Ascending aorta (tissue), 2 donors: Measurements from ENCODE around the gene WWC1. TPM values are rescaled to one million over a fixed set of nuclear protein-coding genes. Genes with fewer than 3 reads are reported as not detected.

Experiments used
- DNase-seq, 2 donors: peaks; one replicate each; pipeline ENCODE4 v3.0.0-alpha.2; 2019; ENCODE audit warnings: low spot score in 2 of 2
- H3K27ac ChIP-seq, 2 donors: fragments of 200-600 bp; sonication (generic); one replicate each; pipeline ENCODE4 v1.5.1; 2016 to 2017; ENCODE audit warnings: mild to moderate bottlenecking in 1 of 2
- H3K27me3 ChIP-seq: fragments of 200-600 bp; sonication (generic); one replicate; pipeline ENCODE4 v1.5.1; 2017
- H3K36me3 ChIP-seq, 2 donors: fragments of 200-600 bp; sonication (generic); one replicate each; pipeline ENCODE4 v1.5.1; 2016
- H3K4me1 ChIP-seq, 2 donors: fragments of 200-600 bp; sonication (generic); one replicate each; pipeline ENCODE4 v1.5.1; 2016 to 2017; ENCODE audit warnings: mild to moderate bottlenecking in 1 of 2
- H3K4me3 ChIP-seq, 2 donors: fragments of 200-600 bp; sonication (generic); one replicate each; pipeline ENCODE4 v1.5.1; 2016 to 2017; ENCODE audit warnings: mild to moderate bottlenecking in 1 of 2
- H3K9me3 ChIP-seq, 2 donors: fragments of 200-600 bp; sonication (generic); one replicate each; pipeline ENCODE4 v1.5.1; 2016
- CTCF ChIP-seq, 3 experiments: fragments of 200-600 bp in 2 of 3; fragments of 450-650 bp in 1 of 3; sonication (generic) in 2 of 3; IDR thresholded peaks; one replicate each; pipeline ENCODE4 v1.5.1; 2016 to 2019; ENCODE audit warnings: antibody characterized with exemption in 3 of 3, mild to moderate bottlenecking in 1 of 3, moderate library complexity in 1 of 3
- intact Hi-C: fragments of 100-400 bp; cut with DNase I; formaldehyde crosslinking; loops from one replicate; pipeline ENCODE4 v1.15.1; 2023
- total RNA-seq: library from RNA; depleted of rRNA; stranded (reverse); fragments of >200 nt; gene quantifications from one replicate; pipeline ENCODE4 v1.1.0, GENCODE V29; 2016

WWC1 gene
- not detected for total RNA-seq

- Histone ChIP-seq H3K4me1 (no peaks in the 10 kb centered on the region), H3K27ac (no peak within 1 kb of the TSS), H3K9me3 (no peaks in the 10 kb centered on the region), H3K27me3 (peaks cover 11% of the 10 kb centered on the region), H3K4me3 (peak within 1 kb of the TSS; percentile 47 to 61), H3K36me3 (no peaks in the 10 kb centered on the region)
- intact Hi-C loops, result no loop called here
- no peak for TF ChIP-seq CTCF (IDR thresholded peaks at IDR 0.05)
- DNase-seq, result no peak
These were observed at the start of gene WWC1 for GRCh38 chr5:168291342-168291963. Gene WWC1 (plus strand): TSS chr5:168291645. CDS start chr5:168292153, 508 bp downstream.

- no peaks in the 10 kb centered on the region for H3K9me3 ChIP-seq
- intact Hi-C loops, result no loop called here
- DNase-seq, result no peak
- H3K36me3 ChIP-seq, result no peaks in the 10 kb centered on the region
- TF ChIP-seq CTCF (IDR thresholded peaks at IDR 0.05), result no peak
- H3K27ac ChIP-seq, result no peak overlapping the region
- H3K27me3 ChIP-seq, result no peaks in the 10 kb centered on the region
- H3K4me3 ChIP-seq, result no peak overlapping the region
- no peaks in the 10 kb centered on the region for H3K4me1 ChIP-seq
These were observed 46.4 kb upstream of the WWC1 start for GRCh38 chr5:168244838-168245559.

GRCh38 chr5:168249923-168250322, 41.5 kb upstream of the WWC1 start:
- Histone ChIP-seq H3K27me3 (no peaks in the 10 kb centered on the region), H3K36me3 (no peaks in the 10 kb centered on the region), H3K27ac (no peak overlapping the region), H3K4me1 (no peaks in the 10 kb centered on the region), H3K9me3 (no peaks in the 10 kb centered on the region), H3K4me3 (no peak overlapping the region)
- DNase-seq, result no peak
- intact Hi-C loops, result no loop called here
- TF ChIP-seq CTCF (IDR thresholded peaks at IDR 0.05), result no peak

- Histone ChIP-seq H3K4me1 (no peaks in the 10 kb centered on the region), H3K27me3 (no peaks in the 10 kb centered on the region), H3K36me3 (no peaks in the 10 kb centered on the region), H3K4me3 (no peak overlapping the region), H3K9me3 (no peaks in the 10 kb centered on the region), H3K27ac (no peak overlapping the region)
- TF ChIP-seq CTCF (IDR thresholded peaks at IDR 0.05), result no peak
- no peak for DNase-seq
- intact Hi-C loops, result no loop called here
These were observed 40.2 kb upstream of the WWC1 start for GRCh38 chr5:168251259-168251658.

- Histone ChIP-seq H3K9me3 (no peaks in the 10 kb centered on the region), H3K27me3 (no peaks in the 10 kb centered on the region), H3K4me1 (no peaks in the 10 kb centered on the region), H3K36me3 (no peaks in the 10 kb centered on the region), H3K27ac (no peak overlapping the region), H3K4me3 (no peak overlapping the region)
- no peak for DNase-seq
- TF ChIP-seq CTCF (IDR thresholded peaks at IDR 0.05), result no peak
- intact Hi-C loops, result no loop called here
These were observed 37.3 kb upstream of the WWC1 start for GRCh38 chr5:168254013-168254693.
